HG03575 (cell line): ENCODE results near the gene BEAN1.

Source experiments
- ATAC-seq: cut with Tn5 transposase; IDR thresholded peaks from one replicate; pipeline ENCODE4 v1.9.1; 2021; ENCODE audit not compliant: unreplicated experiment, insufficient number of reproducible peaks, low FRiP score; ENCODE audit errors: extremely low read depth

BEAN1 gene

GRCh38 chr16:66524601-66525164, 97.6 kb downstream of the BEAN1 start:
- ATAC-seq, result peak; percentile 36

- ATAC-seq, result no peak
Measured at GRCh38 chr16:66525396-66526180, 98.5 kb downstream of the BEAN1 start.

- ATAC-seq, result no peak
Measured at GRCh38 chr16:66528294-66528693, 101.2 kb downstream of the BEAN1 start.

- ATAC-seq, result no peak
Measured at GRCh38 chr16:66529475-66529874, 102.4 kb downstream of the BEAN1 start.
